PC-3 (cell line): ENCODE data around the gene AKAP9.

ENCODE experiments used
- EZH2 ChIP-seq: fragments of 300-600 bp; sonication (generic); IDR thresholded peaks from one replicate; pipeline ENCODE4 v1.6.1; 2017; ENCODE audit warnings: antibody characterized with exemption, mild to moderate bottlenecking, low read length; ENCODE audit not compliant: unreplicated experiment
- EZH2phosphoT487 ChIP-seq: fragments of 300-600 bp; sonication (generic); IDR thresholded peaks from 2 replicates; pipeline ENCODE4 v1.6.1; 2018; ENCODE audit warnings: mild to moderate bottlenecking, antibody characterized with exemption, low read length, borderline replicate concordance
- TF ChIP-seq, protein P1 (sequence below): fragments of 300-600 bp; sonication (generic); conservative IDR thresholded peaks from 2 replicates; pipeline ENCODE4 v1.5.1; 2017; ENCODE audit warnings: antibody characterized with exemption, low read depth, mild to moderate bottlenecking, low read length

DNA sequence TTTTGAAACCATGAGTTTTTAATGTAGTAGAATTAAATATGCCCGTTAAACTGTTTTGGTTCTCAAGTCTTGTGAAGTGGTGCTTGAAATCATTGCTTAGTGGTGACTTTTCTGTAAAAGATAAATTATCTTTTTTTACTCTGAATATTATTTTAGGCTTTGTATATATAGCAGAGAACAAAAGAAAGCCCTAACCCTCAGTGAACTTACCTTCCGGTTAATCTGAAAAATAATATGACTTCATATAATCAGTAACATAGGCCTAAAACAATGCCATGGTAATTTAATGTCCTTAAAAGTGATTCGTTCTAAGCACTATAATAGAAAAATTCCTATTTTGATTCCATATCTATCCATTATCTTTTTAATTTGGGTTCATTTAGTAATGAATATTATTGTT lies 21.8 kb downstream of the AKAP9 start:
- TF ChIP-seq, protein P1, sequence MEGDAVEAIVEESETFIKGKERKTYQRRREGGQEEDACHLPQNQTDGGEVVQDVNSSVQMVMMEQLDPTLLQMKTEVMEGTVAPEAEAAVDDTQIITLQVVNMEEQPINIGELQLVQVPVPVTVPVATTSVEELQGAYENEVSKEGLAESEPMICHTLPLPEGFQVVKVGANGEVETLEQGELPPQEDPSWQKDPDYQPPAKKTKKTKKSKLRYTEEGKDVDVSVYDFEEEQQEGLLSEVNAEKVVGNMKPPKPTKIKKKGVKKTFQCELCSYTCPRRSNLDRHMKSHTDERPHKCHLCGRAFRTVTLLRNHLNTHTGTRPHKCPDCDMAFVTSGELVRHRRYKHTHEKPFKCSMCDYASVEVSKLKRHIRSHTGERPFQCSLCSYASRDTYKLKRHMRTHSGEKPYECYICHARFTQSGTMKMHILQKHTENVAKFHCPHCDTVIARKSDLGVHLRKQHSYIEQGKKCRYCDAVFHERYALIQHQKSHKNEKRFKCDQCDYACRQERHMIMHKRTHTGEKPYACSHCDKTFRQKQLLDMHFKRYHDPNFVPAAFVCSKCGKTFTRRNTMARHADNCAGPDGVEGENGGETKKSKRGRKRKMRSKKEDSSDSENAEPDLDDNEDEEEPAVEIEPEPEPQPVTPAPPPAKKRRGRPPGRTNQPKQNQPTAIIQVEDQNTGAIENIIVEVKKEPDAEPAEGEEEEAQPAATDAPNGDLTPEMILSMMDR = no peak
- TF ChIP-seq EZH2 = no peak
- TF ChIP-seq EZH2phosphoT487 = no peak
